ENCODE data around the gene NCKAP1. TPM values are rescaled to one million over a fixed set of nuclear protein-coding genes. Genes with fewer than 3 reads are reported as not detected.

The NCKAP1 gene
- total and polyA plus RNA-seq, 2 of the 4 experiments (the other 2 are of a cell fraction) = 91.1 to 160 TPM

DNA sequence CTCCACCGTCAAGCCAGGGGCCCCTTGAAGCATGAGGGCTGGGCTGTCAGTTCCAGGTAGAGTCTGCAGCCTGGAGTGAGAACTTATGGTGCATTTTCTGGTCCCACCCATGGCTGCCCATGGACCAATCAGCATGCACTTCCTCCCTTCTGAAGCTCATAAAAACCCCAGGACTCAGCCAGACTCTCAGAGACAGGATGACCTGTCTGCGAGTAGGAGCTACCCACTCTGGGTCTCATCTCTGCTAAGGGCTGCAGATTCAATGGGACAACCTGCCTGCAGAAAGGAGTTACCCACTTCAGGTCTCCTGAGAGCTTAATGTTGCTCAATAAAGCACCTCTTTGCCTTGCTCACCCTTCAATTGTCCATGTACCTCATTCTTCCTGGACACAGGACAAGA, 30.9 kb upstream of the NCKAP1 start:
- POLR2A ChIA-PET (ENCODE audit: unreplicated experiment) = interaction anchor here (0.6 kb wide), 1 partner anchor 26 kb away, joined by 4 read pairs; no protein-coding TSS in a partner anchor
- CTCF ChIA-PET = interaction anchor here (1.0 kb wide), 1 partner anchor 9 kb away, joined by 3 read pairs; the partner anchor contains the start of gene DUSP19
- Histone ChIP-seq H3K14ac (replicated peaks; ENCODE audit: low read depth, low read length) (no peak overlapping the region), H2BK120ac (ENCODE audit: low read depth, low read length) (no peak overlapping the region), H2AK5ac (ENCODE audit: low read depth, low read length) (no peak overlapping the region), H3K79me1 (ENCODE audit: low read depth in 1 of 2, low read length in 2 of 2) (no peaks in the 10 kb centered on the region), H4K8ac (ENCODE audit: low read depth in 2 of 2, low read length in 2 of 2) (no peak overlapping the region), H3K27me3 (ENCODE audit: control insufficient read depth, insufficient read depth, low read length) (peaks cover 4% of the 10 kb centered on the region; the same call in 1 of the 2 replicates), H2BK20ac (ENCODE audit: low read depth, low read length) (no peak overlapping the region), H3K27ac (ENCODE audit: insufficient read depth, low read length) (no peak overlapping the region), H3K23ac (ENCODE audit: low read depth, low read length) (no peak overlapping the region), H3K9ac (ENCODE audit: low read depth, low read length) (no peak overlapping the region), H4K91ac (ENCODE audit: insufficient read depth, low read depth, low read length) (no peak overlapping the region), H2BK15ac (ENCODE audit: low read depth, low read length) (no peak overlapping the region), H3K4me3 (ENCODE audit: insufficient read depth, low read depth, low read length) (no peak overlapping the region), H2AFZ (replicated peaks; ENCODE audit: low read length, poor library complexity) (no peak overlapping the region), H4K5ac (ENCODE audit: low read depth, low read length) (no peak overlapping the region), H3K9me3 (ENCODE audit: control insufficient read depth, insufficient read depth, low read length) (peaks cover 3% of the 10 kb centered on the region; the same call in 1 of the 2 replicates), H3K4ac (ENCODE audit: low read depth, low read length) (no peak overlapping the region), H2BK5ac (ENCODE audit: low read depth, low read length, poor library complexity, severe bottlenecking) (no peak overlapping the region), H3K4me1 (ENCODE audit: control insufficient read depth, insufficient read depth, low read length) (no peaks in the 10 kb centered on the region), H3K4me2 (ENCODE audit: low read depth, low read length) (no peak overlapping the region), H3K56ac (ENCODE audit: extremely low read depth, insufficient read depth, low read length) (no peak overlapping the region), H3K9me1 (ENCODE audit: insufficient read depth, low read length) (no peaks in the 10 kb centered on the region), H4K20me1 (ENCODE audit: insufficient read depth, low read length) (no peaks in the 10 kb centered on the region), H3K18ac (ENCODE audit: low read depth, low read length) (no peak overlapping the region), H3K36me3 (ENCODE audit: control insufficient read depth, insufficient read depth, low read length) (no peaks in the 10 kb centered on the region), H2AK9ac (replicated peaks; ENCODE audit: low read depth, low read length, poor library complexity) (no peak overlapping the region)
- WGBS, 2 experiments (ENCODE audit: extremely low coverage in 2 of 2, insufficient read length in 1 of 2) = 67% methylated on average over 1 of the region's 2 CpGs; no CpG with 5 or more reads in 1 of the 2 experiments
- intact Hi-C loops (cut with micrococcal nuclease) (no loop called here), dilution Hi-C loops (cut with HindIII; ENCODE audit: low sequenced_read_pairs, unreplicated experiment) (no loop called here), in situ Hi-C loops (cut with MboI; ENCODE audit: low sequenced_read_pairs) (no loop called here)
- DNase-seq = no peak
- ATAC-seq (ENCODE audit: low read depth) = no peak
- BruUV-seq (replicated peaks) = no TSS peak
- TF ChIP-seq NFE2L2 (IDR thresholded peaks at IDR 0.05; ENCODE audit: low read depth, low read length) = no peak
- TF ChIP-seq USF2 (IDR thresholded peaks at IDR 0.05; ENCODE audit: low read depth, low read length) = no peak
- no peak for TF ChIP-seq RFX5 (IDR thresholded peaks at IDR 0.05; ENCODE audit: low read depth, low read length)
- TF ChIP-seq CTCF (conservative IDR thresholded peaks at IDR 0.05; ENCODE audit: low read depth, low read length) = no peak
- TF ChIP-seq FOS (IDR thresholded peaks at IDR 0.05; ENCODE audit: low read depth, low read length) = no peak
- no peak for TF ChIP-seq RAD21 (IDR thresholded peaks at IDR 0.05; ENCODE audit: low read length)
- TF ChIP-seq BHLHE40 (IDR thresholded peaks at IDR 0.05; ENCODE audit: low read depth, low read length) = no peak
- no peak for TF ChIP-seq CHD1 (IDR thresholded peaks at IDR 0.05; ENCODE audit: low read depth, low read length)
- no peak for TF ChIP-seq RCOR1 (IDR thresholded peaks at IDR 0.05; ENCODE audit: insufficient replicate concordance, low read length)
- no peak for TF ChIP-seq MXI1 (IDR thresholded peaks at IDR 0.05; ENCODE audit: borderline replicate concordance, low read depth, low read length)
- TF ChIP-seq, protein P1, sequence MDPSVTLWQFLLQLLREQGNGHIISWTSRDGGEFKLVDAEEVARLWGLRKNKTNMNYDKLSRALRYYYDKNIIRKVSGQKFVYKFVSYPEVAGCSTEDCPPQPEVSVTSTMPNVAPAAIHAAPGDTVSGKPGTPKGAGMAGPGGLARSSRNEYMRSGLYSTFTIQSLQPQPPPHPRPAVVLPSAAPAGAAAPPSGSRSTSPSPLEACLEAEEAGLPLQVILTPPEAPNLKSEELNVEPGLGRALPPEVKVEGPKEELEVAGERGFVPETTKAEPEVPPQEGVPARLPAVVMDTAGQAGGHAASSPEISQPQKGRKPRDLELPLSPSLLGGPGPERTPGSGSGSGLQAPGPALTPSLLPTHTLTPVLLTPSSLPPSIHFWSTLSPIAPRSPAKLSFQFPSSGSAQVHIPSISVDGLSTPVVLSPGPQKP (IDR thresholded peaks at IDR 0.05; ENCODE audit: borderline replicate concordance, low read depth, low read length) = no peak
- no peak for TF ChIP-seq MAFK (IDR thresholded peaks at IDR 0.05; ENCODE audit: low read depth, low read length)
- no peak for TF ChIP-seq SMC3 (IDR thresholded peaks at IDR 0.05; ENCODE audit: low read depth, low read length)
- TF ChIP-seq CEBPB (IDR thresholded peaks at IDR 0.05; ENCODE audit: low read depth, low read length) = no peak
- TF ChIP-seq POLR2A (IDR thresholded peaks at IDR 0.05; ENCODE audit: low read depth, low read length) = no peak
- TF ChIP-seq MAZ (IDR thresholded peaks at IDR 0.05; ENCODE audit: borderline replicate concordance, low read depth, low read length) = no peak
